NCI-H1105 (cell line): ENCODE results near the gene HOXD8.

Experiments
- DNase-seq: peaks from one replicate; lab custom pipeline; 2025; lab: John Stamatoyannopoulos, UW

Gene HOXD8

DNA sequence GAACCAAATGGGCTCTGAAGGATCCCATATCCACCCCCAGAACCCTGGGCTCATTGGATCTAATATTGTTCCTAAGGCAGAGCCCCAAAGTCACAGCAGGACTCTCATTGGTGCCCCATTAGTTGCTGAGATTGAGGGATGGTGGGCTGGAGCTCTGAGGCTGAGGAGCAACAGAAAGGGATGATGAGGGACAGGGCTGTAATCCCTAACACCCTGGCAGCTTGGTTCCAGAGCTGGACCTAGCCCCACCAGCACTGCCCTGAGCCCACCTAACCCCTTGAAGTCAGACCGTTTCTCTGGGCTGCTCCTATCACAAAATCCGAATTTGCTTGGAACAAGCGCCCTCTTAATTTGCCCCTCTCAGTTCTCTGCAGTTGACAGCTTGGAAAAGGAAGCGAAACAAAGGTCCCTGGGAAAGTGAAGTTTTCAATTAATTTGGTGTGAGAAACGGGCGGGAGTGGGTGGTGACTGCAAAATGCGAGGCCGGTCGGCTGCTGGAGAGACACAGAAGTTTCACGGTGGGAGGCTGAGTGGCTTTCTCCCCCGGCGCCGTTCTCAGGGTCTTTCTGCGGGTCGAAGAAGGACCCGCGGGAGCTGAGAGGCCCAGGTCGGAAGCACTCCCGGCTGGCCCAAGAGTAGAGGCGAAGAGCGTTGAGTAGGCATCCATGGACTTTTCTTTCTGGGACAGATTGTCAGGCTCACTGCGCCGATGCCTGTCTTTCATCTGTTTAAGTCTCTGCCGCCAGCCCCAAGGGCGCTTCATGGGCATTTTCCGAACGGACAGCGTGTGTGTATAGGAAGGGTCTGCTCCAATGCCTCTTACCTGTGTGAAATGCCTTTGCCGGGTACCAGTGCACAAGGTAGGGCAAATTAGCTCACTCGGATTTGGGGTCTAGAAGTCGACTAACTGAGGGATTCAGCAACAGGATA is 37.9 kb upstream of the HOXD8 start:
- DNase-seq: no peak

DNA sequence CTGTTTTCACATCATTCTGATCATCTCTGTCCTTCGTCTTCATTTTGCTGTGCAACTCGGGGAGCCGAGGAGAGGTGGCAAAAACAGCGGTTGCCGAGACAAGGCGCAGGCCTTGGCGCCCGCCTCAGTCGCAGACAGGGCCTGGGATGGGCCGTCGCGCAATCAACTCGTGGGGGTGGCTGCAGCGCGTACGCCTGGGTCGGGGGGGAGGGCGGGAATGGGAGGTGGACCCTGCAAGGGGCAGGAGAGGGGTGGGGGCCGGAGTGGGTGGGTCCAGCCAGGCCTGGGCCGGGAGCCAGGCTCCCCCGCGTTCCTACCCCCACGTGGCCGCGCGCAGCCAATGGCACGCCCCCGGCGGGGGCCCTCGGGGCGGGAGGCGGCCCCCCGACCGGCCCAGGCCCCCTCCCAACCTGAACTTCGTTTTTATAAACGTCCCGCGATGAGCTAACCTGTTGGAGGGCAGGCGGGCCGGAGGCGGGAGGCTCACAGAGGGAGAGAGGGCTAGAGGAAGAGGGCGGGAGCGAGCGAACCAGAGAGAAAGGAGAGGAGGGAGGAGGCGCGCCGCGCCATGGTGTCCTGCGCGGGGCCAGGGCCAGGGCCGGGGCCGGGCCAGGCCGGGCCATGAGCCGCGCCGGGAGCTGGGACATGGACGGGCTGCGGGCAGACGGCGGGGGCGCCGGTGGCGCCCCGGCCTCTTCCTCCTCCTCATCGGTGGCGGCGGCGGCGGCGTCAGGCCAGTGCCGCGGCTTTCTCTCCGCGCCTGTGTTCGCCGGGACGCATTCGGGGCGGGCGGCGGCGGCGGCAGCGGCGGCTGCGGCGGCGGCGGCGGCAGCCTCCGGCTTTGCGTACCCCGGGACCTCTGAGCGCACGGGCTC is 37.0 kb upstream of the HOXD8 start, which contains the start of gene HOXD13:
HOXD13 (plus strand) TSS at position 452 of the 875 bp plus-strand sequence; CDS start at position 622, 170 bp downstream.
- DNase-seq: no peak

DNA sequence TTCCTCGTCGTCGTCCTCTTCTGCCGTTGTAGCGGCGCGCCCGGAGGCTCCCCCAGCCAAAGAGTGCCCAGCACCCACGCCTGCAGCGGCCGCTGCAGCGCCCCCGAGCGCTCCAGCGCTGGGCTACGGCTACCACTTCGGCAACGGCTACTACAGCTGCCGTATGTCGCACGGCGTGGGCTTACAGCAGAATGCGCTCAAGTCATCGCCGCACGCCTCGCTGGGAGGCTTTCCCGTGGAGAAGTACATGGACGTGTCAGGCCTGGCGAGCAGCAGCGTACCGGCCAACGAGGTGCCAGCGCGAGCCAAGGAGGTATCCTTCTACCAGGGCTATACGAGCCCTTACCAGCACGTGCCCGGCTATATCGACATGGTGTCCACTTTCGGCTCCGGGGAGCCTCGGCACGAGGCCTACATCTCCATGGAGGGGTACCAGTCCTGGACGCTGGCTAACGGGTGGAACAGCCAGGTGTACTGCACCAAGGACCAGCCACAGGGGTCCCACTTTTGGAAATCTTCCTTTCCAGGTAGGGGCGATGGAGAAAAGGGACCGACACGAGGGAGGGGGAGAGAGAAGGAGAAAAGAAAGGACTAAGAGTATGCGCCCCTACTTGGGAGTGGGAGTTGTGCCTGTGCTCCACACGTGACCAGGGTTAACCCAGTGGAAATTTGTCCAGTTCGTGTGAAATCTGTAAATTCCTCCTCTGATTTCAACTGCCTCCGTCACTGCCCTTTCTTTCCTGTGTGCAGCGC is 36.2 kb upstream of the HOXD8 start:
- no peak for DNase-seq

DNA sequence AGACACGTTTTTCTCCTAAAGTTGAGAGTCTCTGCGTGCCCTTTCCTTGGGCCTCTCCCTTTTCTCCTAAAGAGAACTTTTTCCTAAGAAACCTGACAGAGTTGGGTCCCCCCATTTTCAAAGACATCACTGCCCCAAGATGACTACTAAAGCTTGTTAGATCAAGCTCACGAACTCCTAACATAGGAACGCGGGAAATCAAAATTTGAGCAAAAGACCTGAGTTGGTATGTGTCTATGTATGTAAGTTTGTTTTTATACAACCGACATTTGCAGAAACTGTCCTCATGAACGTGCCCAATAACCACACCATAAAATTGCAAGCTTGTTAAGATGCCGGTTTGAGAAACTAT is 35.6 kb upstream of the HOXD8 start:
- no peak for DNase-seq

DNA sequence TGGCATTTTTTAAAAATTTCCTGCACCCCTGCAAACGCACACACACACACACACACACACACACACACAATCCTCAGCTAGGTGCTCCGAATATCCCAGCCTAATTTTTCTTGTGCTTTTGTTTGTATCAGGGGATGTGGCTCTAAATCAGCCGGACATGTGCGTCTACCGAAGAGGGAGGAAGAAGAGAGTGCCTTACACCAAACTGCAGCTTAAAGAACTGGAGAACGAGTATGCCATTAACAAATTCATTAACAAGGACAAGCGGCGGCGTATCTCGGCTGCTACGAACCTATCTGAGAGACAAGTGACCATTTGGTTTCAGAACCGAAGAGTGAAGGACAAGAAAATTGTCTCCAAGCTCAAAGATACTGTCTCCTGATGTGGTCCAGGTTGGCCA is 35.2 kb upstream of the HOXD8 start:
- DNase-seq: no peak

DNA sequence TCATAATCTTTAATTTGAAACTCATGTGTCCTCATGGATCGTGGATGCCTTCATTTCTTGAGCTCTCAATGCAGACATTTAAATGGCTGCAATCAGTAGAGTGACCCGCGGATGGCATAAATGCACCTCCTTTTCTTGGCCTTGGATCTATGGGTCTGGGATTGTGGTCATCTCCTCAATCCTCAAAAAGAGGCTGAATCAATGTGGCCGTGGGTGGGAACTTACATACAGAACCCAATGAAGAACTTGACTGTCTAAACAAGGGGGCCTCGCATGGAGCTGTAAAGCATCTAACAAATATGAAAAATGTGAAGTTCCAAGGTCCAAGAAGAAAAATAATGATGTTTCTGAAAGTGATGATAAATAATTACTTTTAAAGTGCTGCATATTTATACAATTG is 34.1 kb upstream of the HOXD8 start:
- no peak for DNase-seq

DNA sequence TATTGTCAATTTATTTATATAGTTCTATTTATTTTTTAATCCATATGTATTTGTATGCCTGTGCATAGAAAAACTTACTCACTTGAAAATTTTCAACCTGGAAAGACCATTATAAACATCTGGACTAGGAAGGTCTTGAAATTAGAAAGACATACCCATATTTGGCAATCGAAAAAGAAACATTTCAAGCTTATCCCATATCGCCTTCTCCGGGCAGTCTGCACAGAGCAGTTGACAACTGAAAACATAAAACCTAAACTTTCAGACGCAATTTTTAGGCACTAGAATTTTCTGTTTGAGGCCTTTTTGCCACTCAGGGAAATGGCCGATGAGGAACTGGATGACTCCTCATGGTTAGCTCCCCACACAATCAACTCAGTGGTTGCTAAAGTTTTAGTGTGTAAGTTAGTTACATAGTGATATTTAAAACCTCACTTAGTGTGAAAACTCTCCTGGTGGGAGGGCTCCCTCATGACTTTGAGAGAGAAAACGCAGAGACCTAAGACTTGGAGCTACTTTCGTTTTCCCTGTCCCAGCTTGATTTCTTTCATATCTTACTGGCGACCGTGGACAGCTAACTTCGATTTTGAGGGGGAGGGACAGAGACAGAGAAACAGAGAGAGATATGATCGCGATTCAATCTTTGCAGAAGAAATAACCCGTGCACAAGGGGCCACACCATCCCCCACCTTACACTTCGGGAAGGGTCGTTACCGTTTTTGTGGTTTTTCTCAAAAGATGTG is 33.1 kb upstream of the HOXD8 start:
- DNase-seq: no peak

DNA sequence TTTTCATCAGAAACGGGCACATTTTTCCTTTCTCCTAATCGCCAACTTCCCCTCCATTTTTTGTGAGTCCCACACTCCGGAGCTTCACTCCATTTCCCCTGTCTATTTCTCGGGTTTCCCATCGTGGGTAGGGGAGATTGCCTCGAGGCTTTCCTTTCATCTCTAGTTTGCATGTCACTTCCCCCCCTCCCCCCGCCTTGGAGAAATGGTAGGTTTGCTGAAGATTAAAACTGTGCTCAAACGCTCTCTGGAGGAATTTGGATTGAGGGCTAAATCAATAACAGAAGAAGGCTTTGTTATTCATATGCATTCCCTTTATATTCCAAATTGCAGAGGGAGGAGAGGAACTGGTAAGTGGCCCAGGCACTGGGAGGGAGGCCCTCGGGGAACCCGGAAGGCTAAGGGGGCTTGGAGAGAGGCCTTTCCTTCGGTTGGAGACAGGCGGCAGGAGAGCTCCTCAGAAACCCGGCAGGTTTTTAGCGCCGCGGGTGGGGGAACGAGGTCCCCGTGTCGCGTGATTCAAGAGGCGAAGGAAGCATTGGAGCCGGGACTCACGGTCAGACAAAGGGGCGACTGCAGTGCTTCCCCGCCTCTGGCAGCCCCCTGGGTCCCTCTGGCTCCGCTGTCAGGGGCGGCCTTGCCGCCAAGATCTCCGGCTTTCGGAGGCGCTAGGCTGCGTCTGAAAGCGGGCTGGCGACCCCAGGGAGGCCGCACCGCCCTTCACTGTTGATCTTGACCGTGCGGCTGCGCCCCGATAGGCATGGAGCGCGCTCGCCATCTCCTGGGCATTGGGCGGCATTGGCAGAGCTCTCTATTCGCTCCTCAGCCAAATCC is 32.3 kb upstream of the HOXD8 start:
- peak; percentile 85 for DNase-seq

DNA sequence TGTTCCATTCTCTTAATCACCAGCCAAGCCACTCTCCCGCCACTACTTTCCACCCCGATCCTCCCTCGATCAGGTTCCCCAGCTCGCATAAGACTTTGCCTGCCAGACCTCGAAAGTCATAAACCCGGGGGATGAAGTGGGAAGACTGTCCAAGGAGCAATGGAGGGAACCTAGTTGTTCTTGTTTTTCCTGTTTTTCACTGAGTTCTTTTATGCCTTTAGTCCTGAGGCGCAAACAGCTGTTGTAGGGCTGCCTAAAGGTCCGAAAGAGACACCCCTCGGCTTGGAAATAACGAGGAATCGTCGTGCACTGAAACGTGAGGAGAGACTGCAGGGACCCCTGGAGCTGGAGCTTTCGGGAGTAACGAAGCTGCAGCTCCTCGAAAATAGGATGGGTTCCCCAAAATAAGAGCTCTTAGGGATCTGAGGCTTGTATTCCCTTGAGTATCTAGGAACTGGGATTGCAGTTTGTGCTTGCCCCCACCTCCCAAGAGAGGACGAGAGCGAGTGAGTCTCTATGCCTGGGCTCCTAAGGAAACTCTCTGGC is 31.6 kb upstream of the HOXD8 start:
- DNase-seq: no peak

DNA sequence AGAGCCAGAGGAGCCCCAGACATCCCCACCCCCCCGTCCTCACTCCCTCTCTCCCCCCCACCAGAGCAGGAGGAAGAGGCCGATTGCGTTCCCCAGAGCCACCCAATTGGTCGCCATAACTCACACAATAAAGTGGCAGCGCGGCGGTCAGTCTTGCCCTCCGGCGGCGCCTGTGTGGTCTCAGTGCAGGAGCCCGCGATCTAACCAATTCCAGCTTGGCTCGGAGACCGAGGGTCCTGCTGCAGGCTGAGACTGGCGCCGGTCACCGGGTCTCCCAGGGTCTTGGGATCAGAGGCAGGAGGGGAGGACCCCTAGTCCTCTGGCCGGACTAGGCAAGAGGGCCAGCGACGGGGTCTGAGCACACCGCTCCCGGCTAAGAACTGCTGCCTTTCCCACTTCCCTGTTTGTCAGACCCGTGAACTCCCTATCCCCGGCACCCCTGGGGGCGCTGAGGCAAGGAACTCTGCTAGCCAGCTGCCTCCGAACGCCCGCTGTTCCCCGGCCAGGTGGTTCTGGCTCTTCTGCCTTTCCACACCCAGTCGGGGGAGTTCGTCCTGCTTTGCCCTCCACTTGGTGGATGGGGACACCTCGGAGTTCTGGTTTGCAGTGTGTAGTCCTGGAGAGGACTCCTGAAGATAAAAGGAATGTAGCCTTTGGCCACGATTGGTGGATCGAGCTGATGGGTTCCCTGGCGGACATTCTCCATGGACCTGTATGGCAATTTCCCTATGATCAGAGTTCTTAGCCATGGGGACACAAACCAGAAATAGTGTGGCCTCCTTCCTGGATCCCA is 30.9 kb upstream of the HOXD8 start:
- no peak for DNase-seq

DNA sequence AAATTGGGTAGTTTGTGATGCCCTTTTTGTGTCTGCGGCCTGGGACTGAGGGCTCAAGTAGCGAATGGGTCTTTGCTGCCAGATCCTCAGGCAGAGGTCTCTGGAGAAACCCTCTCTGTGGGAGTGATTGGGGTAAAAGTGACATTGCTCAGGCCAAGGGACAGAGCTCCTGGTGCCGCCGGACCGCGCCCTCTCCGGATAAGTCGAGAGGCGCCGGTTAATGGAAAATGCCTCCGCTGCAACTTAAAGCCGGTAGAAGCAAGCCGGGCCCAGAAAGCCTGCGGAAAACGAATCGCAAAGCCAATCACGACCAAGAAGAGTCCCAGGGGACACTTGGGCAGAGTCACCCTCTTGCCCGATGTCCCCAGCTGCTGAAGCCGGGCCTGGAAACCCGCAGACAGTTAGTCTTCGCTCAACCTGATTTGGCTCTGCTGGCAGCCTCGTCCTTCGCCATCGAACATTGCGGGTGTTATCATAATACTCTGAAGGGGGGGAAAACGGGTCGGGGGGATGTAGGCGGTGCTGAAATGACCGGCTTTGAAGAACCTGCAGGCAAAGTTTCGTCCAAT is 30.3 kb upstream of the HOXD8 start:
- DNase-seq: no peak

DNA sequence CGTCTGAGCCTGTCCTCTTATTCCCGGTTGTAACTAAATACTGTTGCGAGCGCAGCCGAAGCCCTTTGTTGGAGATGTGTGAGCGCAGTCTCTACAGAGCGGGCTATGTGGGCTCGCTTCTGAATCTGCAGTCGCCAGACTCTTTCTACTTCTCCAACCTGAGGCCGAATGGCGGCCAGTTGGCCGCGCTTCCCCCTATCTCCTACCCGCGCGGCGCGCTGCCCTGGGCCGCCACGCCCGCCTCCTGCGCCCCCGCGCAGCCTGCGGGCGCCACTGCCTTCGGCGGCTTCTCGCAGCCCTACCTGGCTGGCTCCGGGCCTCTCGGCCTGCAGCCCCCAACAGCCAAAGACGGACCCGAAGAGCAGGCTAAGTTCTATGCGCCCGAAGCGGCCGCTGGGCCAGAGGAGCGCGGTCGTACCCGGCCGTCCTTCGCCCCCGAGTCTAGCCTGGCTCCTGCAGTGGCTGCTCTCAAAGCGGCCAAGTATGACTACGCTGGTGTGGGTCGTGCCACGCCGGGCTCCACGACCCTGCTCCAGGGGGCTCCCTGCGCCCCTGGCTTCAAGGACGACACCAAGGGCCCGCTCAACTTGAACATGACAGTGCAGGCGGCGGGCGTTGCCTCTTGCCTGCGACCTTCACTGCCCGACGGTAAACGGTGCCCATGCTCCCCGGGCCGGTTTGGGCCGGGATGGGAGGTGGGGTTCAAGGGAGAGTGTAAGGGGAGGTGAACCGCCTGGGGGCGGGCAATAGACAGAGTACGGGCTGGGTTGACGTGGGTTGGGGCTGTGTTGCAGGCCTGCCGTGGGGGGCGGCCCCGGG is 29.6 kb upstream of the HOXD8 start, which contains the start of gene HOXD12:
HOXD12 (plus strand) TSS at position 68 of the 819 bp plus-strand sequence; CDS start at position 75, 7 bp downstream.
- no peak for DNase-seq

DNA sequence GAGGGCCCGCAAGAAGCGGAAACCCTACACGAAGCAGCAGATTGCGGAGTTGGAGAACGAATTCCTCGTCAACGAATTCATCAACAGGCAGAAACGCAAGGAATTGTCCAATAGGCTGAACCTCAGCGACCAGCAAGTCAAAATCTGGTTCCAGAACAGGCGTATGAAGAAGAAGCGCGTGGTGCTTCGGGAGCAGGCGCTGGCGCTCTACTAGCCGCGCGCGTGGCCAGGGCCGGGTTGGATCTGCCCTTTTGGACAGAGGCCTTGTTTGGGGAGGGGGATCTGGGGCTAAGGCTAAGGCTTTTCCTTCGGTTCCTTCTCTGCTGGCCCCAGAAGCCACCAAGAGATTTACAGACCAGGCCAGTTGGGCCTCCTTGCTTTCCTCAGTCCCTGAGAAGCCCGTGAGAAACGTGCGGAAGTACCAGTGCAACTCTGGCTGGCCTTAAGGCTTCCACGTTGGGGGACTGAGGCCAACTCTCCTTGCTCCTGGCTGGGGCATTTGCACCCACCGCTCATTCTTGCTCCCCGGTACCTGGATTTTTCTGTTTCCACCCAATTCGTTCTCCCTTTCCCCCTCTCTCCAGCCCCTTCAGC is 28.9 kb upstream of the HOXD8 start:
- no peak for DNase-seq

DNA sequence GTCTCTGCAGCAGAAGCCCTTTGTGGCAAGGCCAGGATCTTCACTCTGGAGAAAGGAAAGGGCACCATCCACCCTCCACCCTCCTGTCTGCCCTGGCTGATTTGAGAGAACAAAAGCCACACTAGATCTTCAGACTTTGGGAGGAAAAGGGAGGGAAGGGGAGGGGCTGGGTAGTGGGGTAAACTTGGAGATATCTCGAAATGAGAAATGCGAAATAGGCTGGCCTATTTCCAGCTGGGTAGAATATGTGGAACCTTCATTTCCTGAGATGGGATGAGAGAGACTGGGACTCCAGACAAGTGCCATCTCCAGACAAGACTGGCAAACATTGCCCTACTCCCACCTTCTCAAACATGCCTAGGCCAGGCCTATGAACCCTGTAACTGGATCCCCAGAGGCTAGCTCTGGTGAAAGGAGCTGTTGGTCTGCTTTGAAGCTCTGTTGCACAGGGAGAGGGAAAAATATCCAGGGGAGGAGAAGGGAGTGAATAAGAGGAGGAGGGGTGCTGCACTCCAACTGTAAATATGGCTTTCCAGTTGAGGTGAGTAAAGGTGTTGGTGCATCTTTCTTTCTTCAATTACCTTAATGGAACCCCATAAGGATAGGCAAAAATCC is 28.2 kb upstream of the HOXD8 start:
- no peak for DNase-seq

DNA sequence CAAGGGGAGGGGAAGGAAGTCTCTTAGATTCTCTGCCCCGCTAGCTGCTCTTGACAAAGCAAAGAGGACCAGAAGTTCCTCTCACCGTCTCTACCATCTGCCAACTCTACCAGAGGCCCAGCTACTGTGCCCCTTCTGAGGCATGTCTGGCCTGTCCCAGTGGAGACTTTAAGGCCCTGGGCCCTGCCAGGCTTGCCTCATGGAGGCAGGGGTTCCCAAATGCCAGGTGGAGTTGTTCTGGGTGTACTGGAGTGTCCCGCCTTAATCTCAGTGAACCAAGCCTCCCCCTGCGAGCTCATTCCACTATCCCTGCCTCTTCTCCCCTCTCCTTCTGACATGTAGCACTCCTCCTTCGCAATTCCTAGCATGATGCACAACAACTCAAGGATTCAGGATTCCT is 27.7 kb upstream of the HOXD8 start:
- DNase-seq: no peak

DNA sequence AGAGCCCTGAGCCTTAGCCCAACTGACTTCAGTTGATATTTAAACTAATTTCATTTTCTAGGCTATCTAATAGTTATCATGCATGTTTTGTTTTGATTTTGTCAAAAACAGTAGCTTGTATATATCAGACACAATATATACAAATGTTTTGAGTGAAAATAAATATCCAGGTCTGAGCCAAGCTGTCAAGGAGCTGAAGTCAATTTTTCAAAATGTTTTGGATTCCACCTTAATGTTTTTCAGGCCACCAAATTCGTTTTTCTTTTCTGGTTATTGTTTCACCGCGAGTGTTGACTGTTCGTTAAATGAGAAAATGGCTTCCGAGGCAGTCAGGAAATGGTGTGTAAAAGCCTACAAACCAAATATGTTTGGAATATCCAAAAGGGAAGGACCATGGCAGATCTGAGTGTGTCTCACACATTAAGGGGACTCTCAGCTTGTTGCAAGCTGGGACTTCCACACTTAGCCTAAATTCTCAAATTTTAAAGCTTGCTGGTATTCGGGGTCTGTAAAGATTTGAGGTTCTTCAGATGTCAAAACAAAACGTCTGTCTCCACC is 27.1 kb upstream of the HOXD8 start:
- no peak for DNase-seq

DNA sequence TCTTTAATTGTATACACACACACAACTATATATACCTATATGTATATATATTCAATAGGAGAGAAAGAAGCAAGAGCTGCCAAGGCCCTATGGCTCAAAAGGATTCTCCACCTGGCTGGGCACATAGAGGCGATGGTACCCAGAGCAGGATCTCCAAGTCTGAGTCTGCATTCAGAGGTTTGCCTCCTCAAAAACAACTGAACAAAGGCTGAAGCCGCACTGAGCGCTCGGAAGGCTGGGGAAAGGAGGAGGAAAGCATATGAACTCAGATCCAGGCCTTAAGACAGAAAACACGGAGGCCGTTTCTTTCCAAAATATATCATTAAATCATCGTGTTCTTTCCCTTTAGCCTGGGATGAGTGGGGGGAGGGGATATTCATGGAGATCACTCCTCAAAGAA is 26.3 kb upstream of the HOXD8 start:
- DNase-seq: no peak
